GM20431 (cell line): Measurements from ENCODE around the gene BABAM2.
"Not testable (repeated sequence)": the region's sequence is repeated elsewhere in the genome, so short reads cannot be mapped to it uniquely, and the experiment has no call there.

Source experiments
- in situ Hi-C: fragments of 300-500 bp; cut with MseI, MboI; formaldehyde crosslinking; loops from one replicate; pipeline ENCODE4 v1.15.0; 2020; ENCODE audit warnings: low sequenced_read_pairs; ENCODE audit not compliant: unreplicated experiment

Gene BABAM2

DNA sequence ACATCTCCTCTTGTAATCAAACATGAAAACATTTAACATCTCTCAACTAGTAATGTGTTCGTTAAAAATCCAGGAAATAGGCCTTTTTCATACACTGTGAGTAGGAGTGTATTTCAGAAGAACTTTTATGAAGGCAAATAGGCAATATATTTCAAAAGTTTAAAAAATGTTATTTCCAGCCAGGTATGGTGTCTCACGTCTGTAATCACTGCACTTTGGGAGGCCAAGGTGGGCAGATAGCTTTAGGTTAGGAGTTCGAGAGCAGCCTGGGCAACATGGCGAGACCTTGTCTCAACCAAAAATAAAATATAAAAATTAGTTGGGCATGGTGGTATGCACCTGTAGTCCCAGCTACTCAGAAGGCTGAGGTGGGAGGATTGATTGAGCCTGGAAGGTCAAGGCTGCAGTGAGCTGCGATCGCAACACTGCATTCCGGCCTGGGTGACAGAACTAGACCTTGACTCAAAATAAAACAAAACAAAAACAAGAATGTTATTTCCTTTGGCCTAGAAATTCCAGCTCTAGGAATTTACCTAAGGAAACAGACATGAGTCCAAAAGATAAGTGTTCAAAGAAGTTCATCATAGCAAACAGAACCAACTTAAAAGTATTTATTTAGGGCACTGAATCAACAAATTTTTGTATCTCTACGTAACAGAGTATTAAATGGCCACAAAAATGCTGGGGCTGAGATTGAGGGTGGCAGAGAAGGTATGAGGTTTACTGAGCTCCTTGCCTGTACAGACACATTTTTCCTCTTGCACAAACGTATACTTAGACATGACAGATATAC lies 15.2 kb upstream of the BABAM2 start:
- in situ Hi-C loops = no loop called here

DNA sequence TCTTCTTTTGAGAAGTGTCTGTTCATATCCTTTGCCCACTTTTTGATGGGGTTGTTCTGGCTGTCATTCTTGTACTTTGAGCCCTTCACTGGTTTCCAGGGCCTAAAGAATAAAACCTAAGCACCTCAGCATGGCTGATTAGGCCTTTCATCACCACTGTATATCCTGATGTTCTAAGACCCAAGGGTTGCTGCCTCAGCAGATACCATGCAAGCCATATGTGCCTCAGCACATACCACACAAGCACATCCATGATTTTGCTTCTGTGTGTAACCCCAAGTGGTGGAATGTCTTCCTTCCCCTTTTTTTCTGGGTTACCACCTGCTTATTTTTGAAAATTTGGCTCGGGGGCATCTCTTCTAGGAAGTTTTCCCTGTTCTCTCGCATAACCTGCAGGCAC lies 11.7 kb upstream of the BABAM2 start:
- in situ Hi-C loops = no loop called here

DNA sequence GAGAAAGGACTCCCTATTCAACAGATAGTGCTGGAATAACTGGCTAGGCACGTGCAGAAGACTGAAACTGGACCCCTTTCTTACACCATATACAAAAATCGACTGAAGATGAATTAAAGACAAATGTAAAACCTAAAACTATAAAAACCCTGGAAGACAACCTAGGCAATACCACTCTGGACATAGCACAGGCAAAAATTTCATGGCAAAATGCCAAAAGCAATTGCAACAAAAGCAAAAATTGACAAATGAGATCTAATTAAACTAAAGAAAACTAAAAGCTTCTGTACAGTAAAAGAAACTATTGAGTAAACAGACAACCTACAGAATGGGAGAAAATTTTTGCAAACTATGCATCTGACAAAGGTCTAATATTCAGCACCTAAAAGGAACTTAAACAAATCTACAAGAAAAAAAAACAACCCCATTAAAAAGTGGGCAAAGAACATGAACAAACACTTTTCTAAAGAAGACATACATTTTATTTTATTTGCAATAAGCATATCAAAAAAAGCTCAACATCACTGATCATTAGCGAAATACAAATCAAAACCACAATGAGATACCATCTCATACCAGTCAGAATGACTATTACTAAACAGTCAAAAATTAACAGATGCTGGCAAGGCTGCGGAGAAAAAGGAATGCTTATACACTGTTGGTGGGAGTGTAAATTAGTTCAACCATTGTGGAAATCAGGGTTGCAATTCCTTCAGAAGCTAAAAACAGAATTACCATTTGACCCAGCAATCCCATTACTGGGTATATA lies 8.5 kb upstream of the BABAM2 start:
- in situ Hi-C loops = not testable (repeated sequence)

- in situ Hi-C loops = not testable (repeated sequence)
Measured at GRCh38 chr2:27882584-27882922, 8.0 kb upstream of the BABAM2 start.

DNA sequence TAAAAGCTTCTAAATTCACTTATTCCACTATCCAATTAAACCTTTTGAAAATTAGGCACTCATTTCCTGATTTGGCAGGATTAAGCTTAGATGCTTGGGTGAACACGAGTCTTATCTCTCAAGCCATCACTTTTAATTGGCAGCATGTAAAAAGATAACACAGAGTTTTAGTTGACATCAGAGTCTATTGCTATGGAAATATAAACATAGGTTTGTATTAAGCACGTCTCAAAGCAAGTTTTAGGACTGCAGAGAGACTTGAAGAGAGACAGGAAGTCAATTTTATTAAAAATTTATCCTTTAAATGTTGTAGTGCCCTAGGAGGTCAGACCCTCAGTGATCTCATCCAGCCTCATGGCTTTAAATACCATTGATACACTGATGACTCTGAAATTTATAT lies 5.9 kb upstream of the BABAM2 start:
- in situ Hi-C loops = no loop called here

DNA sequence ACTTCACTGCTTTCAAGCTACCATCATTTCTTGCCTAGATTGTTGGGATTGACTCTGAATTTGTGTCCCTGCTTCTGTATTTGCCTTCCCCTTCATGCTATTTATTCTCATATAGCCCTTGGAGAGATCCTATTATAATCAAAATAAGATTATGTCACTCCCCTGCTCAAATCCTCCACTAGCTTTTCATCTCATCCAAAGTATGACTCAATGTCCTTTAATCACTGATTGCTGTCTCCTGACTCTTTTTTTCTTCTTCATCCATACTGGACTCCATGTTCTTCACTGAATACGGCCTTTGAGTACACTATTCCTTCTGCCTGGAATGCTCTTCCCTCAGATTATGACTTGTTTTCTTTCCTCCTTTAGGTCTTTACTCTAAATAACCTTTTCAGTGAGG lies 5.3 kb upstream of the BABAM2 start:
- in situ Hi-C loops = no loop called here

- in situ Hi-C loops = no loop called here
Measured at GRCh38 chr2:27885661-27886060, 4.9 kb upstream of the BABAM2 start.

- in situ Hi-C loops = no loop called here
Measured at GRCh38 chr2:27886322-27886721, 4.2 kb upstream of the BABAM2 start.

GRCh38 chr2:27887111-27887510 lies 3.4 kb upstream of the BABAM2 start:
- in situ Hi-C loops = no loop called here

- in situ Hi-C loops = no loop called here
Measured at GRCh38 chr2:27887830-27888229, 2.7 kb upstream of the BABAM2 start.

- in situ Hi-C loops = no loop called here
Measured at GRCh38 chr2:27888790-27889189, 1.7 kb upstream of the BABAM2 start.

GRCh38 chr2:27889774-27890145 lies 769 bp upstream of the BABAM2 start:
- in situ Hi-C loops = no loop called here

GRCh38 chr2:27890924-27891672 lies 569 bp downstream of the BABAM2 start:
- in situ Hi-C loops = no loop called here

- in situ Hi-C loops = no loop called here
Measured at GRCh38 chr2:27891673-27892105, 1.2 kb downstream of the BABAM2 start.

DNA sequence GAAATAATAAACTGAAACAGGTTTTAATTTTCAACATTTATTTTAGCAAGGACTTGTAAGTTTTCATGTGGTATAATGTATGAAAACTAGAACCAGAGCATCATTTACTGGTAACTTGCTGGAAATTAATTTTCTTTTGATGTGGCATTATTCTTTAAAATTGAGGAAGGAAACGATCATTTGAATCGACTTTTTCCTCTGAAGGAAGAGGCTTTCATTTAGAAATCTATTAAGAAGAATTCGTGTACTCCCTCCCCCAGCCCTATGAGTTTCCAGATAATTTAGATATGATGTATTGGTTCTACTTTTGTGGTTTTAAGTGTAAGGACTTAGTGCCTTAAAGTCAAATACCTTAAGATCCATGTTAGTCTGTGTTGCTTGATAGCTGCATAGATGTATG lies 2.5 kb downstream of the BABAM2 start:
- in situ Hi-C loops = no loop called here

DNA sequence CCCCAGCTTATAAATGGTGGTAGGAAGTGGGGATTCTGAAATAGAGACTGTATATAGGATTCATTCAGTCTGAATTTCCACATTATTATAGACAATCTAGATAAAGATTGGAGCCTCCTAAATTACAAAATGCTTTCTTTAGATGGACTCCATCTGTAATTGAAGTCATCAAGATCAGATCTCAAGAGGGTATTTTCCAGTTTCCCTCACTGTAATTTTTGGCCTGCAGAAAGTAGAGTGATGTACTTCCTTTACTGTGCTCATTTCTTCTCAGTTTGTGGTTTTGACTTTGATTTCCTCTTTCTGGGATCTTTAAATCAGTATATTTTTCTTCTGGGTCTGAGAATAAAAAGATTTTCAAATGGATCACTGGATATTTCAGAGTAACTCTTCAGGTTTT lies 7.2 kb downstream of the BABAM2 start:
- in situ Hi-C loops = no loop called here

DNA sequence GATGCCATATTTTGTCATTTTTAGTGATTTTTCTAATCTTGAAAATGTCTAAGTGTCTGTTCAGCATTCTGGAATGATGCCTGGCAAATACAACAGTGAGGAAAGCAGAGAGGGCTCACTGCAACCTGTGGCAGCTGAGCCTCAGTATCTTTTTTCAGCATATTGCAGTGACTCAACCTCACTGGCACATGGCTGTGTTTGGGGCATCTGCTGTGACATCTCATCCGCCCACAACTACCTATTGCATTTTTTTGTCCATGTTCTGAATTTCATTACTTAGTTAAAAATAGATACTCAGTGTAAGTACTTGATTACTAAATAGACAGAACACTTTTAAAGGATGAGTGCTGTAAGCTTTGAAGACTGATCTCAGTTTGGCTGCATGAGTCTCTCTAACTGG lies 10.7 kb downstream of the BABAM2 start:
- in situ Hi-C loops = no loop called here

- in situ Hi-C loops = no loop called here
Measured at GRCh38 chr2:27902098-27902497, 11.6 kb downstream of the BABAM2 start.

GRCh38 chr2:27903018-27903417 lies 12.5 kb downstream of the BABAM2 start:
- in situ Hi-C loops = no loop called here

DNA sequence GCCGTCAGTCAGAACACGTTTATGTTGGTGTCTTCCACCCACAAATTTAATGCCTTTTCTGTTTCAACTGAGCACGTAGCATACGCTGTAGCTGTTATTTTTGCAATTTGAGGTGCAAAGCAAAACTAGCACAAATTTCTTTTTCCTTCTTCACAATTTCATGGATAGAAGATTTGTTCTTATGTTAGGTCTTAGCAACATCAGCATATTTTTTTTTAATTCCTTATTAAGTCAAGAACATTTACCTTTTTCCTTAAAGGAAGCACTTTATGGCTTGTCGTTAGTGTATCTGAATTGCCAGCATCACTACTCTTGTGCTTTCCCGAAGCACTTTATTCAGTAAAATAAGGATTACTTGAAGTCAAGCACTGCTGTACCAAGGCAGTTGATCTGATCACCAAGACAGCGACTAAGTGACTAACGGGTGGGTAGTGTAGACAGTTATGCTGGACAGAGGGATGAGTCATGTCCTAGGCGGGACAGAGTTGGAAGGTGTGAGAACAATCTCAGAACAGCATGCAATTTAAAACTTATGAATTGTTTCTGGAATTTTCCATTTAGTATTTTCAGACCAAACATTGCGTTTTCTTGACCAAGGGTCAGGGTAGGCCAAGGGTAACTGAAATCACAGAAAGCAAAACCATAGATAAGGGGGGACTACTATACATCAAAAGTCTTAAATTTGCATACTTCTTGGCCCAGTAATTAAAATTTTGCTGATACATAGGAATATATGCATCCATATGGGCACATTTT lies 13.3 kb downstream of the BABAM2 start:
- in situ Hi-C loops = no loop called here

DNA sequence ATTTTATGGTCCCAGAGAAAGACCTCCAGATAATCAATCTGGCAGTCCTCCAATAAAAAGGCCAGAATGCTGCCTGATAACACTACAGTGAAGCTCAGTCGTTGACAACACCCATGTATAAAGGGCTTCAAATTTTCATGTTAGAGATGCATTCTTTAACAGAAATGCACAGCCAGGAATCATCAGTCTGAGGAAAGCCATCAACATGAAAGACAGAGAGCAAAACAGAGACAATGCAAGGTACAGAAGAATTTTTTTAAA lies 13.8 kb downstream of the BABAM2 start:
- in situ Hi-C loops = no loop called here
